ENCODE measurements around the gene RRAS.
A peak's percentile ranks its signal among the peaks of the same experiment; 100 is the strongest.

The RRAS gene

DNA sequence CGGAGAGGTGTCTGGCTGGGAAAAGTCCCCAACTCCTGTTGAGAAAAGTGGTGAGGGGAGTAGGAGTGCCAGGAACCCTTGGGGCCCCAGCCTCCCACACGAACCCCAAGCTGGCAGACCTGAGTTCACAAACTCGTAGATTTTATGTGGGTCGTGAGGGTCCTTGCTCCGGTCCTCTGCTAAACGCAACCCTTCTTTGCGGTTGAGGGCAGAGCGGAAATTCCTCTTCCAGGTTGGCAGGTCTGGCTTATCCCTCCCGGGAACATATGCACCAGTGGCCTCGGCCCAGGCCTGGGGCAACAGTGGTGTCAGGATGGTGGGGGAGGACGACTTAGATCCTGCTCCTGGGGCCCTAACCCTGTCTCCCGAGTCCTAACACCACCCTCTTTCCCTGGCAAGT is 23.3 kb upstream of the RRAS start:
- ATAC-seq = no peak
- peaks cover 56% of the 10 kb centered on the region for H3K4me1 Mint-ChIP-seq
- no peak for DNase-seq
- H3K4me3 Mint-ChIP-seq = peak overlapping the region; percentile 91 to 97
- peak overlapping the region in 1 of 2 donors; percentile 92 for H3K27ac Mint-ChIP-seq
- H3K27me3 Mint-ChIP-seq = no peaks in the 10 kb centered on the region
- H3K9me3 Mint-ChIP-seq = no peaks in the 10 kb centered on the region

DNA sequence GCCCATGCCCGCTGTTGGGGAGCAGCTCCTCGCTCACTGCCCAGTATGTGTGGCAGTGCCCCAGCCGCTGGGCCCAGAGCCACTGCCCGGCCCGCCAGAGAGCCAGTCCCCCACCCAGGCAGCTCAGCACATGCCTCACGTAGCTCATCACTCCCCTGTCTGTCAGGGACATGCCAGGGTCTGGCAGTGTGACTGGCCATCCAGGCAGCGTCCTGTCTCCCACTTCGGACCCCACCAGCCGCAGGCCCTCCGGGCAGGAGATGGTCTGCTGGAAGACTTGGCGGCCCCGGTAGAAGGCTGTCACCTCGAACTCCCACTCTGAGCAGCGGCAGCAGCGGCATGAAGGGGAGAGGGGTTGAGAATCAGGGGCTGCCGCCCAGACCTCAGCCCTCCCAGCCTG is 22.1 kb upstream of the RRAS start:
- H3K27me3 Mint-ChIP-seq = no peaks in the 10 kb centered on the region
- ATAC-seq (no peak), DNase-seq (no peak)
- H3K4me1 Mint-ChIP-seq = peaks cover 57% of the 10 kb centered on the region
- H3K9me3 Mint-ChIP-seq = no peaks in the 10 kb centered on the region
- H3K27ac Mint-ChIP-seq = no peak overlapping the region
- no peak overlapping the region for H3K4me3 Mint-ChIP-seq

- Mint-ChIP-seq H3K9me3 (no peaks in the 10 kb centered on the region), H3K4me1 (peaks cover 48% of the 10 kb centered on the region), H3K4me3 (no peak overlapping the region), H3K27me3 (no peaks in the 10 kb centered on the region), H3K27ac (no peak overlapping the region)
- DNase-seq (no peak), ATAC-seq (no peak)
Measured at GRCh38 chr19:49660338-49660961, 20.5 kb upstream of the RRAS start.

DNA sequence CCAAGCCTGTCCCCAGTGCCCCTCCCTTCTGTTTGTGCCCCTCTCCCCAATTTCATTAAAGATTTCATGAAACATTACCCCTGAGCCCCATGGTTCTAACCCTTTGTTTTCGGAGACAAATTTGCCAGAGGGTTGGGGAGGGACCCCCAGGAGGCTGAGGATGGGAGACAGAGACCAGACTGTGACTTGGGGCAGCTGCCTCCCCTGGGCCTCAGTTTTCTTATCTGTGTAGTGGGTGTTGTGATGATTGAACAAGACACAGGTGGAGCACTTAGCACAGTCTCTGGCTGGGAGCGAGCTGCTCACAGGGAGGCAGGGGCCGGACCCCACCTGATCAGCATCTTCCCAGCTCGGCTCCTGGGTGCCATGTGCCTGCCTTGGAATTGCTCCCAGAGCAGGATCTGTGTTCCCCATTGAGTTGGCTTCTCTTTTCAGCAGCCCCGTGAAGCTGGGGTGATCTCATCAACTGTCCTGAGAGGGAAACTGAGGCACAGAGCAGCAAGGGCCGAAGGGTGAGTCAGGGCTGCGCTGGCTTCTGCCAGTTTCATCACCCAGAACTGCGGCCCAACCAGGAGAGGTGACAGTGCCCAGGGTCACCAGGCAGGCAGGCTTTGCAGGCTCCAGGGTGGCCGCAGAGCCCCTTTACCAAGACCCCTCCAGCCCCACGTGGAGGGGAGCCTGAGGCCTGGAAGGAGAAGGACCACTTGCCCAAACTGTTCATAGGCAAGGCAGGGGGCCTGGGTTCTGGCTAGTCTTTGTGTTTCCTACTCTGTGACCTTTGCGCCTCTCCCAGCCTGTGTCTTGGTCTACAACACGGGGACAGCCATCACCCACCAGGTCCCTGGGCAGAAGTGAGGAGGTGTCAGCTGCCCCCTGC is 18.9 kb upstream of the RRAS start:
- no peaks in the 10 kb centered on the region for H3K27me3 Mint-ChIP-seq
- DNase-seq (no peak), ATAC-seq (no peak)
- peak overlapping the region in 1 of 2 donors; percentile 92 for H3K27ac Mint-ChIP-seq
- peaks cover 41% of the 10 kb centered on the region for H3K4me1 Mint-ChIP-seq
- H3K4me3 Mint-ChIP-seq = no peak overlapping the region
- no peaks in the 10 kb centered on the region for H3K9me3 Mint-ChIP-seq

GRCh38 chr19:49658139-49658517 is 18.2 kb upstream of the RRAS start:
- no peak for ATAC-seq
- Mint-ChIP-seq H3K4me1 (peaks cover 34% of the 10 kb centered on the region), H3K9me3 (no peaks in the 10 kb centered on the region), H3K27ac (no peak overlapping the region), H3K4me3 (no peak overlapping the region), H3K27me3 (no peaks in the 10 kb centered on the region)
- DNase-seq = no peak

DNA sequence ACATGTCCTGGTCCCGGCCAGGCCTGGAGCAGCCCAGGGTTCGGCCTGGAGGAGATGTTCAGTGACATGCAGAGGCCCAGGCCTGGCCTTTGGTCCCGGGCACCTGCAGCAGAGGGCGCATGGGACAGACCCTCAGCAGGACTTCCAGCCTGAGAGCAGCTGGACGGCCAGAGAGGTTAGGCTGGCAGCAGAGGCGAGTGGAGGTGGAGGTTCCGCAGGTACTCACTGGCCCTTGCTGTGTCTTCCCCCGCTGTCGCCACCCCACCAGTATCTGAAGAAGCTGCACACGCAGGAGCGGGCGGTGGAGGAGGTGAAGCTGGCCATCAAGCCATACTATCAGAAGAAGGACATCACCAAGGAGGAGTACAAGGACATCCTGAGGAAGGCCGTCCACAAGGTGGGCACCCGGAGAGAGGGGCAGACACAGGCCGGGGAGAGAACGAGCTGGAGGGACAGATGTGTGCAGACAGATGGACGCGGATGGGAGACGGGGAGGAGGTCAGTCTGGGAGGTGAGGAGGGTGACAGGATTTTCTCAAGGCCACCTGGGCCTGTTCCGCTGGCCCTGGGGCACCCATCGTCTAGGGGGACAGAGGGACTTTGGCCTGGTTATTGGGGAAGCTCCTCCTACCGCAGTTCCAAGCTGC is 17.7 kb upstream of the RRAS start:
- DNase-seq (no peak), ATAC-seq (no peak)
- H3K4me3 Mint-ChIP-seq = no peak overlapping the region
- no peaks in the 10 kb centered on the region for H3K27me3 Mint-ChIP-seq
- peak overlapping the region in 1 of 2 donors; percentile 85 for H3K27ac Mint-ChIP-seq
- peaks cover 29% of the 10 kb centered on the region for H3K4me1 Mint-ChIP-seq
- no peaks in the 10 kb centered on the region for H3K9me3 Mint-ChIP-seq

DNA sequence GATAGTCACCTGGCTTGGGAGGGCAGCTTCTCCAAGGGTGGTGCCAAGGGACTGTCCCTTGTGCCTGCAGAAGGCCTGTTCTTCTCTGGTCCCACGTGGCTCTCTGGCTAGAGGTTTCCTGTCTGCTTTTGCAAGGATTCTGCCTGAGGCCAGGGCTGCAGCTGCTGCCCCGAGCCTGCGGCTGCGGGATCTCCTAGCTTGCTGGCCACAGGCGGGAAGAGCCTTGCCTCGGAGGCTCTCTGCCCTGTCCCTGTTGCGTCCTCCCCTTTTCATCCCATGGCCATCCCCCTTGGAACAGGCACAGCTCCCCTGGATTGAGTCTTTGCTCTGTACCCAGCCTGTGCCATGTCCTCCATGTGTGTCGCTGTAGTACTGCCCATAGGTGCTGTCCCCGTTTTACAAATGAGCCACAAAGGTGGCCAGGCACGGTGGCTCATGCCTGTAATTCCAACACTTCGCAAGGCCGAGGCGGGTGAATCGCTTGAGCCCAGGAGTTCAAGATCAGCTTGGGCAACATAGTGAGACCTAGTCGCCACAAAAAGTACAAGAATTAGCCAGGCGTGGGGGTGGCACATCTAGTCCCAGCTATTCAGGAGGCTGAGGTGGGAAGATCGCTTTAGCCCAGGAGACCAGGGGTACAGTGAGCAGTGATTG is 16.6 kb upstream of the RRAS start:
- Mint-ChIP-seq H3K4me3 (no peak overlapping the region), H3K27me3 (no peaks in the 10 kb centered on the region), H3K27ac (peak overlapping the region in 1 of 2 donors; percentile 58), H3K9me3 (no peaks in the 10 kb centered on the region), H3K4me1 (peaks cover 25% of the 10 kb centered on the region)
- DNase-seq (no peak), ATAC-seq (no peak)

- peaks cover 25% of the 10 kb centered on the region for H3K4me1 Mint-ChIP-seq
- no peak overlapping the region for H3K4me3 Mint-ChIP-seq
- ATAC-seq = no peak
- H3K27ac Mint-ChIP-seq = no peak overlapping the region
- DNase-seq = no peak
- no peaks in the 10 kb centered on the region for H3K9me3 Mint-ChIP-seq
- H3K27me3 Mint-ChIP-seq = no peaks in the 10 kb centered on the region
Measured at GRCh38 chr19:49655570-49656455, 15.9 kb upstream of the RRAS start.

DNA sequence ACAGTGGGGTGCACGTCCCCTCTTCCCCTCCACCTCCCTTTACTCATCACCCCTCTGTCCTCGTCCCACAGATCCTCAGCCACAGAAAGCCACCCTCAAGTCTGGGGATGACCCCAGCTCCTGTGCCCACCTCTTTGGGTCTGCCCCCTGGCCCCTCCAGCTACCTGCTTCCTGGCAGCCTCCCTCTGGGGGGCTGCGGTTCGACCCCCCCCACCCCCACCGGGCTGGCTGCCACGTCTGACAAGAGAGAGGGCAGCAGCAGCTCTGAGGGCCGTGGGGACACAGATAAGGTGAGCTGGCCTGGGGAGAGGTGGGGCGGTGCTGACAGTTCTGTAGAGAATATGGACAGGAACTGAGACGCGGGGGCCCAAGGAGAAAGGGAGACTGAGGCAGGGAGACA is 14.6 kb upstream of the RRAS start:
- H3K27me3 Mint-ChIP-seq = no peaks in the 10 kb centered on the region
- no peak for ATAC-seq
- H3K4me3 Mint-ChIP-seq = no peak overlapping the region
- DNase-seq = no peak
- H3K27ac Mint-ChIP-seq = no peak overlapping the region
- H3K4me1 Mint-ChIP-seq = peaks cover 20% of the 10 kb centered on the region
- no peaks in the 10 kb centered on the region for H3K9me3 Mint-ChIP-seq

GRCh38 chr19:49653466-49653806 is 13.5 kb upstream of the RRAS start:
- Mint-ChIP-seq H3K4me3 (no peak overlapping the region), H3K9me3 (no peaks in the 10 kb centered on the region), H3K27me3 (no peaks in the 10 kb centered on the region), H3K27ac (peak overlapping the region in 1 of 2 donors; percentile 94), H3K4me1 (peaks cover 8% of the 10 kb centered on the region)
- DNase-seq (no peak), ATAC-seq (peak; percentile 10)

GRCh38 chr19:49652551-49653465 is 12.9 kb upstream of the RRAS start:
- H3K27me3 Mint-ChIP-seq = no peaks in the 10 kb centered on the region
- no peak overlapping the region for H3K4me3 Mint-ChIP-seq
- no peaks in the 10 kb centered on the region for H3K9me3 Mint-ChIP-seq
- DNase-seq (no peak), ATAC-seq (no peak)
- peak overlapping the region in 1 of 2 donors; percentile 55 for H3K27ac Mint-ChIP-seq
- peaks cover 5% of the 10 kb centered on the region for H3K4me1 Mint-ChIP-seq

DNA sequence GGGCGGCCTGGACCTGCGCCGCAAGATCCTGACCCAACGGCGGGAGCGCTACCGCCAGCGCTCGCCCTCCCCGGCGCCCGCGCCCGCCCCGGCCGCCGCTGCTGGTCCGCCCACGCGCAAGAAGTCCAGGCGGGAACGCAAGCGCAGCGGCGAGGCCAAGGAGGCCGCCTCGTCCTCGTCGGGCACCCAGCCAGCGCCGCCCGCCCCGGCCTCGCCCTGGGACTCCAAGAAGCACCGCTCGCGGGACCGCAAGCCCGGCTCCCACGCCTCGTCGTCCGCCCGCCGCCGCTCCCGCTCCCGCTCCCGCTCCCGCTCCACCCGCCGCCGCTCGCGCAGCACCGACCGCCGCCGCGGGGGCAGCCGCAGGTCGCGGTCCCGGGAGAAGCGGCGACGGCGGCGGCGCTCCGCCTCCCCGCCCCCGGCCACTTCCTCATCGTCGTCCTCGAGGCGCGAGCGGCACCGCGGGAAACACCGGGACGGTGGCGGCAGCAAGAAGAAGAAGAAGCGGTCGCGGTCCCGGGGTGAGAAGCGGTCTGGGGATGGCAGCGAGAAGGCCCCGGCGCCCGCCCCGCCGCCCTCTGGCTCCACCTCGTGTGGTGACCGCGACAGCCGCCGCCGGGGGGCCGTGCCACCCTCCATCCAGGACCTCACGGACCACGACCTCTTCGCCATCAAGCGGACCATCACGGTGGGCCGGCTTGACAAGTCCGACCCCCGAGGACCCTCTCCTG is 12.0 kb upstream of the RRAS start:
- DNase-seq (no peak), ATAC-seq (peak; percentile 40)
- Mint-ChIP-seq H3K9me3 (no peaks in the 10 kb centered on the region), H3K27me3 (no peaks in the 10 kb centered on the region), H3K4me1 (peaks cover 2% of the 10 kb centered on the region), H3K4me3 (no peak overlapping the region), H3K27ac (no peak overlapping the region)

- H3K4me3 Mint-ChIP-seq = no peak overlapping the region
- ATAC-seq (peak; percentile 38), DNase-seq (no peak)
- H3K4me1 Mint-ChIP-seq = peaks cover 9% of the 10 kb centered on the region
- no peaks in the 10 kb centered on the region for H3K27me3 Mint-ChIP-seq
- no peaks in the 10 kb centered on the region for H3K9me3 Mint-ChIP-seq
- H3K27ac Mint-ChIP-seq = no peak overlapping the region
Measured at GRCh38 chr19:49651029-49651819, 11.3 kb upstream of the RRAS start.
